Epithelial cell of umbilical artery (primary cell): ENCODE measurements around the gene CISD1. TPM values are rescaled to one million over a fixed set of nuclear protein-coding genes. Genes with fewer than 3 reads are reported as not detected.

ENCODE experiments used
- total RNA-seq: library from RNA; depleted of rRNA; stranded (reverse); fragments of >200 nt; gene quantifications from 2 replicates; pipeline ENCODE4 v1.2.3, GENCODE V29; 2014

Gene CISD1
- 49.4 and 64.6 TPM in 2 replicates for total RNA-seq

DNA sequence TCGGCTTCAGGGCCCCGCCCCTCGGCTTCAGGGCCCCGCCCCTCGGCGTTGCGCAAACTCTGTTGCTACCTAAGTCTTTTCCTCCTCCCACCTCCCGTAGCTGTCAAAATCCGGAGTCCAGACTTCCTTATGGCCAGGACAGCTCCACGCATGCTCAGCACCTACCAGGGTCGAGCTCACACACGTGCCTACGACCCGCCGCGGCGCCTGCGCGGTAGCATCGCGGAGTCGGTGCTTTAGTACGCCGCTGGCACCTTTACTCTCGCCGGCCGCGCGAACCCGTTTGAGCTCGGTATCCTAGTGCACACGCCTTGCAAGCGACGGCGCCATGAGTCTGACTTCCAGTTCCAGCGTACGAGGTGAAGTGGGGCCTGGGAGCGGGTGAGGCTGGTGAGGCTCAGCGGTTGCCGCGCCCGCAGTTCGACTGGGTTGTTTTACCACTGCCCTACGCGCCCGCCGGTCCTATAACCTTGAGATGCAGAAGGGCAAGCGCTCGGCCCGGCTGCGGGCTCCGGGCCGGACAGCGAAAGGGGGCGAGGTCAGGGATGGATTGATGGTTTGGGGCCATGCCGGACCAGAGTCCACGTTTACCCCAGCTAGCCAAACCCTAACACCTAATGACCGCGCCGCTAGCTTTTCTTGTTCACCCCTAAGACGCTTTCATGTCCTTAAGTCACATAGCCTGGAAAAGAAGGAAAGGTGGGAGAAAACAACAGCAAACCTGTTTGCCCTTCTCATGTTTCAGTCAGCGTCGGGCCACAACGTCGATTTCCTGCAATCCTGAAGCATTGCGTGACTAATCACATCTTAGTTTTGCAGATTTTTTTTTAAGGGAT lies at the start of gene CISD1:
TSS of gene CISD1 (plus strand) at position 217 of the 836 bp plus-strand sequence. CDS start at position 329, 112 bp downstream.

DNA sequence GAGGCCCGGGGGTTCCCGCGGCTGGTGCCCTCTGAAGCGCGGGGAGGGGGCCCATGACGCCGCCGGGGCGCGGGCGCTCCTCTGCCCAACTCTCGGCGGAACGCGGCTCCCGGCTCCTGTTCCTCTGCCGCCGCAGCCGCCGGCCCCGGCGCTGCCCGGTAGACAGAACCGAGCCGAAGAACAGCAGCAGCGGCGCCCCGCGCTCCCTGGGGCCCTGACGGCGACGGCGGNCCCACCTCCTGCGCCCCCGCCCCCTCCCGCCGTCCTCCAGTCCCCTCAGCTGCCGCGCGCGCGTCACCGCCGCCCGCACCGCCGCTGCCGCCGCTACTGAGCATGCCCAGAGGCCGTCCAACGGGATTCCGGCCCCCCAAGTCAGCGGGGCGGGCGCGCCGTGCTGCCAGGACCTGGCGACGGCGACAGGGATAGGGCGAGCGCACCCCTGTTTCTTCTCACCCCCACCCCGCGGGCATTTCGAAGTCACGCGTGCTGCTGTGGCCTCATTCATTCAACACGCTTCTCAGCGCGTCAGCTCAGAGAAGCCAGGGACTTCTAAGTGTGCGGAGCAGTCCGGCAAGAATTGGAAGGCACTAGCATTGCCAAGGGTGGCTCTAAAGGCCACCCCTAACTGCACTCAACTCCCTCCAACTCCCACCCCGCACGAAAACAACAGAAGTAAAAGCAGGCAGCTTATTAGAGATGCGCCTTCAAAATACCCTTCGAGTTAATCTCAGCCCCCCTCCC lies 1.1 kb upstream of the CISD1 start, which contains the start of gene IPMK:
TSS of gene IPMK (minus strand) at position 182 of the 741 bp plus-strand sequence. CDS start 283 bp downstream, outside the sequence.

DNA sequence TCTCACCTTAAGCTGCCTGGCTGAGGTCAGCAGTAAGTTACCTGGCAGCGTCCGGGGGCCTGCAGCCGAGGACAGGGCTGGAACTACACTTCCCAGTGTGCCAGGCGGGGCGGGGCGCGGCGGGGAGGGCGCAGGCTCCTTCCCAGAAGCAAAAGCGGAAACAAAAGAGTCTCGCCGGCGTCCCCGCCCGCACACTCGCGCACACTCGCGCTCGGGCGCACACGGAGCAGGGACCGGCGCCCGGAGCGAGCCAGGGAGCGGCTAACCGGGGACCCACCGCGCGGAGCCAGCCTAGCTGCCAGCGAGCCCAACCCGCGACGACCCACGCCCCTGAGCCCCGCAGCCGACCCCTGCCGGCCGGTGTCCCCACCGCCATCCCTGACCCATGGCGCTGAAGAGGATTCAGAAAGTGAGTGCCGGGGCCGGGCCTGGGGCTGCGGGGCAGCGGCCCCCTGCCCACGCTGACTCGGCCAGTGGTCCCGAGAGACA lies 65.9 kb downstream of the CISD1 start, which contains the start of gene UBE2D1:
TSS of gene UBE2D1 (plus strand) at position 190 of the 489 bp plus-strand sequence. CDS start at position 386, 196 bp downstream.

Other genes with a start within 250 kb of the CISD1 start
- 7.1 and 7.9 TPM in 2 replicates for gene IPMK, start 1.3 kb upstream of the CISD1 start, total RNA-seq
- 11.7 and 17.3 TPM in 2 replicates for gene UBE2D1, start 65.8 kb downstream of the CISD1 start, total RNA-seq
- 47.1 and 49.1 TPM in 2 replicates for gene TFAM, start 116.2 kb downstream of the CISD1 start, total RNA-seq
- gene BICC1, start 243.7 kb downstream of the CISD1 start, total RNA-seq = 1.1 and 1.3 TPM in 2 replicates